Measurements from ENCODE around the gene GALNT5. TPM values are rescaled to one million over a fixed set of nuclear protein-coding genes. Genes with fewer than 3 reads are reported as not detected.

The GALNT5 gene
- total RNA-seq, 1 experiment from 2014 or later: 0.04 TPM

DNA sequence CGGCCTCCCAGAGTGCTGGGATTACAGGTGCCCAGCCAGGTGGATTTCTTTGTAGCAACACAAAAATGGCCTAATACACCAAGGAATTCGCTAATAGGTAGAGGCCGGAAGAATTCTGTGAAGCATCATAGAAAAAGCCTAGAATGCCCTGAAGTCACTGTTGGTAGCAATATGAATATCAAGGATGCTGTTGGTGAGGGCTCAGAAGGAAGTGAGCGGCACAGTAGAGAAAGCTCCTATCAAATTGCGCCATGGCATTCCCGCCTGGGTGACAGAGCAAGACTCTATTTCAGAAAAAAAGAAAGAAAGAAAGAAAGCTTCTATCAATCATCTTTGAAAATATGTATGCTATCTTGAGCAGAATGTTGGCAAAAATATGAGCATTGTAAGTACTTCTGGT is 23.8 kb downstream of the GALNT5 start:
- DNase-seq: no peak
- Histone ChIP-seq H3F3A (ENCODE audit: low read length, unreplicated experiment) (no peaks in the 10 kb centered on the region), H3K9me3 (ENCODE audit: low read length) (no peaks in the 10 kb centered on the region), H3K4me3 (ENCODE audit: low read length) (no peak overlapping the region), H3K9me2 (replicated peaks; ENCODE audit: low read length) (no peaks in the 10 kb centered on the region), H3K4me2 (ENCODE audit: low read length) (no peak overlapping the region), H2AFZ (ENCODE audit: low read length) (no peak overlapping the region), H3K27me3 (ENCODE audit: low read length) (no peaks in the 10 kb centered on the region), H3K9ac (ENCODE audit: low read length) (no peak overlapping the region), H4K20me1 (ENCODE audit: low read length) (no peaks in the 10 kb centered on the region), H3K36me3 (ENCODE audit: low read depth, low read length) (no peaks in the 10 kb centered on the region), H3K27ac (ENCODE audit: low read length) (no peak overlapping the region), H3K4me1 (ENCODE audit: insufficient read depth, low read length) (no peaks in the 10 kb centered on the region), H3K79me2 (ENCODE audit: low read length) (no peaks in the 10 kb centered on the region)
- no peak for TF ChIP-seq CTCF (conservative IDR thresholded peaks at IDR 0.05; ENCODE audit: low read depth, low read length)
- no peak for TF ChIP-seq EZH2phosphoT487 (IDR thresholded peaks at IDR 0.05; ENCODE audit: borderline replicate concordance, low read length)
- TF ChIP-seq EZH2 (IDR thresholded peaks at IDR 0.05; ENCODE audit: low read length, unreplicated experiment): no peak
- BruUV-seq (replicated peaks): no TSS peak
- ChIA-PET CTCF (no interaction called here), POLR2A (ENCODE audit: unreplicated experiment) (no interaction called here)
- ATAC-seq: no peak
- intact Hi-C loops (cut with micrococcal nuclease): no loop called here

GRCh38 chr2:157283468-157283867 is 26.0 kb downstream of the GALNT5 start:
- ChIA-PET CTCF (no interaction called here), POLR2A (ENCODE audit: unreplicated experiment) (no interaction called here)
- ATAC-seq (no peak), DNase-seq (no peak)
- Histone ChIP-seq H3F3A (ENCODE audit: low read length, unreplicated experiment) (no peaks in the 10 kb centered on the region), H2AFZ (ENCODE audit: low read length) (no peak overlapping the region), H3K27me3 (ENCODE audit: low read length) (no peaks in the 10 kb centered on the region), H3K79me2 (ENCODE audit: low read length) (no peaks in the 10 kb centered on the region), H3K4me1 (ENCODE audit: insufficient read depth, low read length) (no peaks in the 10 kb centered on the region), H3K9ac (ENCODE audit: low read length) (no peak overlapping the region), H3K4me2 (ENCODE audit: low read length) (no peak overlapping the region), H3K36me3 (ENCODE audit: low read depth, low read length) (no peaks in the 10 kb centered on the region), H3K9me2 (replicated peaks; ENCODE audit: low read length) (no peaks in the 10 kb centered on the region), H3K4me3 (ENCODE audit: low read length) (no peak overlapping the region), H3K9me3 (ENCODE audit: low read length) (no peaks in the 10 kb centered on the region), H3K27ac (ENCODE audit: low read length) (no peak overlapping the region), H4K20me1 (ENCODE audit: low read length) (no peaks in the 10 kb centered on the region)
- intact Hi-C loops (cut with micrococcal nuclease): no loop called here
- TF ChIP-seq CTCF (conservative IDR thresholded peaks at IDR 0.05; ENCODE audit: low read depth, low read length) (no peak), EZH2 (IDR thresholded peaks at IDR 0.05; ENCODE audit: low read length, unreplicated experiment) (no peak), EZH2phosphoT487 (IDR thresholded peaks at IDR 0.05; ENCODE audit: borderline replicate concordance, low read length) (no peak)
- no TSS peak for BruUV-seq (replicated peaks)

GRCh38 chr2:157287160-157287559 is 29.7 kb downstream of the GALNT5 start:
- Histone ChIP-seq H3K4me3 (ENCODE audit: low read length) (no peak overlapping the region), H3K27ac (ENCODE audit: low read length) (no peak overlapping the region), H2AFZ (ENCODE audit: low read length) (no peak overlapping the region), H3K4me1 (ENCODE audit: insufficient read depth, low read length) (peaks cover 15% of the 10 kb centered on the region), H3K9me2 (replicated peaks; ENCODE audit: low read length) (no peaks in the 10 kb centered on the region), H3K4me2 (ENCODE audit: low read length) (no peak overlapping the region), H3K9me3 (ENCODE audit: low read length) (no peaks in the 10 kb centered on the region), H3K27me3 (ENCODE audit: low read length) (no peaks in the 10 kb centered on the region), H3F3A (ENCODE audit: low read length, unreplicated experiment) (no peaks in the 10 kb centered on the region), H3K9ac (ENCODE audit: low read length) (no peak overlapping the region), H3K79me2 (ENCODE audit: low read length) (no peaks in the 10 kb centered on the region), H3K36me3 (ENCODE audit: low read depth, low read length) (no peaks in the 10 kb centered on the region), H4K20me1 (ENCODE audit: low read length) (no peaks in the 10 kb centered on the region)
- CTCF ChIA-PET: no interaction called here
- intact Hi-C loops (cut with micrococcal nuclease): no loop called here
- ATAC-seq (no peak), DNase-seq (no peak)
- TF ChIP-seq EZH2phosphoT487 (IDR thresholded peaks at IDR 0.05; ENCODE audit: borderline replicate concordance, low read length) (no peak), CTCF (conservative IDR thresholded peaks at IDR 0.05; ENCODE audit: low read depth, low read length) (no peak), EZH2 (IDR thresholded peaks at IDR 0.05; ENCODE audit: low read length, unreplicated experiment) (no peak)
- POLR2A ChIA-PET (ENCODE audit: unreplicated experiment): no interaction called here
- BruUV-seq (replicated peaks): no TSS peak

All from PC-3 (cell line).